Limb (tissue), 2 donors: Measurements from ENCODE around the gene GPN1.
"Not testable (repeated sequence)": the region's sequence is repeated elsewhere in the genome, so short reads cannot be mapped to it uniquely, and the experiment has no call there.

Experiments used
- DNase-seq, 2 donors: peaks; one replicate each; pipeline ENCODE4 v3.0.0-alpha.2; 2016; ENCODE audit errors: extremely low spot score in 2 of 2

GPN1 gene

GRCh38 chr2:27628767-27629709 lies at the start of gene GPN1, which contains the start of gene CCDC121:
Gene GPN1, plus strand, starts transcription at chr2:27629050. Its CDS starts 9 bp downstream, at chr2:27629059.
Gene CCDC121, minus strand, starts transcription at chr2:27629012. Its CDS starts 1,213 bp downstream, at chr2:27627799.
- DNase-seq: peak; percentile 87 to 89

- no peak for DNase-seq
Measured at GRCh38 chr2:27581417-27582128, 47.3 kb upstream of the GPN1 start.

- peak in 1 of 2 donors; percentile 28 for DNase-seq
Measured at GRCh38 chr2:27582129-27582694, 46.6 kb upstream of the GPN1 start.

- DNase-seq: peak; percentile 90 to 94
Measured at GRCh38 chr2:27582695-27583389, 46.0 kb upstream of the GPN1 start, which contains the start of gene ZNF512. Gene ZNF512, plus strand, starts transcription at chr2:27583042. Its CDS starts 71 bp downstream, at chr2:27583113.

- DNase-seq: no peak
Measured at GRCh38 chr2:27583390-27583915, 45.4 kb upstream of the GPN1 start.

GRCh38 chr2:27584597-27584996 lies 44.3 kb upstream of the GPN1 start:
- no peak for DNase-seq

GRCh38 chr2:27587025-27587424 lies 41.8 kb upstream of the GPN1 start:
- no peak for DNase-seq

GRCh38 chr2:27588308-27588707 lies 40.5 kb upstream of the GPN1 start:
- DNase-seq: no peak

- no peak for DNase-seq
Measured at GRCh38 chr2:27591745-27592144, 37.1 kb upstream of the GPN1 start.

- DNase-seq: no peak
Measured at GRCh38 chr2:27593240-27593639, 35.6 kb upstream of the GPN1 start.

- DNase-seq: not testable (repeated sequence)
Measured at GRCh38 chr2:27594020-27594703, 34.7 kb upstream of the GPN1 start.

GRCh38 chr2:27595412-27595811 lies 33.4 kb upstream of the GPN1 start:
- not testable (repeated sequence) for DNase-seq

GRCh38 chr2:27596627-27597026 lies 32.2 kb upstream of the GPN1 start:
- DNase-seq: no peak

GRCh38 chr2:27606611-27607010 lies 22.2 kb upstream of the GPN1 start:
- DNase-seq: no peak

GRCh38 chr2:27613985-27614384 lies 14.9 kb upstream of the GPN1 start:
- DNase-seq: no peak

GRCh38 chr2:27615316-27615715 lies 13.5 kb upstream of the GPN1 start:
- no peak for DNase-seq

- no peak for DNase-seq
Measured at GRCh38 chr2:27621524-27621923, 7.3 kb upstream of the GPN1 start.

GRCh38 chr2:27622921-27623384 lies 5.9 kb upstream of the GPN1 start:
- no peak for DNase-seq

- DNase-seq: no peak
Measured at GRCh38 chr2:27624943-27625342, 3.9 kb upstream of the GPN1 start.

GRCh38 chr2:27626323-27626722 lies 2.5 kb upstream of the GPN1 start:
- not testable (repeated sequence) for DNase-seq
